HepG2 (cell line): ENCODE data around the gene KRCC1. TPM values are rescaled to one million over a fixed set of nuclear protein-coding genes. Genes with fewer than 3 reads are reported as not detected.

ENCODE experiments used
- AGO1 ChIP-seq: fragments of 200-400 bp; formaldehyde crosslinking; IDR thresholded peaks from 2 replicates; pipeline ENCODE4 v1.6.1; 2017; ENCODE audit warnings: mild to moderate bottlenecking, low read depth, low read length, moderate library complexity; ENCODE audit not compliant: poor library complexity, severe bottlenecking
- ATF7 ChIP-seq, 2 experiments: fragments of 450-650 bp in 1 of 2; sonication (generic) in 1 of 2; formaldehyde crosslinking in 1 of 2; IDR thresholded peaks; 2 replicates each; pipeline versions ENCODE4 v1.4.0 to v1.6.1; 2016 to 2020; ENCODE audit warnings: antibody characterized with exemption in 1 of 2, mild to moderate bottlenecking in 1 of 2, missing genetic modification reagents in 1 of 2
- CCAR2 ChIP-seq: fragments of 200-400 bp; formaldehyde crosslinking; optimal IDR thresholded peaks from 2 replicates; pipeline ENCODE3; 2018; ENCODE audit warnings: low read depth, mild to moderate bottlenecking, low read length, moderate library complexity
- CENPT ChIP-seq: sonication (generic); formaldehyde crosslinking; IDR thresholded peaks from 2 replicates; pipeline ENCODE4 v1.8.0; 2022; ENCODE audit warnings: low read depth, mild to moderate bottlenecking, moderate library complexity, missing genetic modification reagents
- CREBL2 ChIP-seq: sonication (generic); formaldehyde crosslinking; IDR thresholded peaks from 2 replicates; pipeline ENCODE4 v1.8.1; 2023; ENCODE audit warnings: missing genetic modification reagents, mild to moderate bottlenecking, borderline replicate concordance
- EHMT2 ChIP-seq: fragments of 200-600 bp; sonication (generic); IDR thresholded peaks from 2 replicates; pipeline ENCODE4 v1.7.0; 2017; ENCODE audit warnings: antibody characterized with exemption, low read depth, low read length, borderline replicate concordance
- GPBP1L1 ChIP-seq: sonication (generic); formaldehyde crosslinking; IDR thresholded peaks from 2 replicates; pipeline ENCODE4 v1.5.0; 2020; ENCODE audit warnings: mild to moderate bottlenecking, missing genetic modification reagents
- HNRNPL ChIP-seq: fragments of 200-400 bp; formaldehyde crosslinking; IDR thresholded peaks from 2 replicates; pipeline ENCODE4 v1.6.1; 2017; ENCODE audit warnings: mild to moderate bottlenecking, low read depth, low read length
- JDP2 ChIP-seq: sonication (generic); formaldehyde crosslinking; IDR thresholded peaks from 2 replicates; pipeline ENCODE4 v1.8.1; 2022; ENCODE audit warnings: missing genetic modification reagents, borderline replicate concordance
- JUNB ChIP-seq: sonication (generic); formaldehyde crosslinking; IDR thresholded peaks from 2 replicates; pipeline ENCODE4 v1.8.0; 2022; ENCODE audit warnings: missing genetic modification reagents, mild to moderate bottlenecking, borderline replicate concordance
- MAFK ChIP-seq, 2 experiments: IDR thresholded peaks in 1 of 2; conservative IDR thresholded peaks in 1 of 2; 2 replicates each; pipeline ENCODE4 v1.6.1; 2011; ENCODE audit warnings: improper control_type of control experiment in 2 of 2, low read length in 2 of 2
- PHF8 ChIP-seq: sonication (generic); formaldehyde crosslinking; IDR thresholded peaks from 2 replicates; pipeline ENCODE4 v1.5.0; 2020; ENCODE audit warnings: missing genetic modification reagents
- PRMT3 ChIP-seq: sonication (generic); formaldehyde crosslinking; IDR thresholded peaks from 2 replicates; pipeline ENCODE4 v1.8.1; 2022; ENCODE audit warnings: low read depth, mild to moderate bottlenecking, moderate library complexity, missing genetic modification reagents, borderline replicate concordance
- RAD21 ChIP-seq: fragments of 450-650 bp; formaldehyde crosslinking; IDR thresholded peaks from 2 replicates; pipeline ENCODE4 v1.5.0; 2020; ENCODE audit warnings: mild to moderate bottlenecking
- STAG1 ChIP-seq: sonication (generic); formaldehyde crosslinking; IDR thresholded peaks from 2 replicates; pipeline ENCODE4 v1.4.0; 2020; ENCODE audit warnings: missing genetic modification reagents
- THAP11 ChIP-seq: IDR thresholded peaks from 2 replicates; pipeline ENCODE4 v1.6.1; 2016; ENCODE audit warnings: missing biosample characterization, missing genetic modification reagents
- YY1 ChIP-seq: IDR thresholded peaks from 2 replicates; pipeline ENCODE4 v1.6.1; 2011; ENCODE audit warnings: low read length, low read depth, moderate library complexity, mild to moderate bottlenecking; ENCODE audit not compliant: insufficient read depth, insufficient replicate concordance
- ZBTB42 ChIP-seq: sonication (generic); formaldehyde crosslinking; IDR thresholded peaks from 2 replicates; pipeline ENCODE4 v1.5.0; 2020; ENCODE audit warnings: mild to moderate bottlenecking, missing genetic modification reagents
- ZC3H13 ChIP-seq: sonication (generic); formaldehyde crosslinking; IDR thresholded peaks from 2 replicates; pipeline ENCODE4 v1.8.1; 2023; ENCODE audit warnings: mild to moderate bottlenecking, missing genetic modification reagents, moderate library complexity
- ZEB1 ChIP-seq: IDR thresholded peaks from 2 replicates; pipeline ENCODE4 v1.6.1; 2012; ENCODE audit warnings: mild to moderate bottlenecking, low read depth, inconsistent platforms; ENCODE audit not compliant: insufficient replicate concordance
- ZFP36L2 ChIP-seq: sonication (generic); formaldehyde crosslinking; IDR thresholded peaks from 2 replicates; pipeline ENCODE4 v1.4.0; 2020; ENCODE audit warnings: missing genetic modification reagents
- ZNF256 ChIP-seq: sonication (generic); formaldehyde crosslinking; conservative IDR thresholded peaks from 2 replicates; pipeline ENCODE4 v1.4.0; 2020; ENCODE audit warnings: missing genetic modification reagents
- ZNF382 ChIP-seq: sonication (generic); formaldehyde crosslinking; IDR thresholded peaks from 2 replicates; pipeline ENCODE4 v1.5.0; 2020; ENCODE audit warnings: missing genetic modification reagents, mild to moderate bottlenecking, borderline replicate concordance
- ZNF530 ChIP-seq: sonication (generic); formaldehyde crosslinking; IDR thresholded peaks from 2 replicates; pipeline ENCODE4 v1.5.0; 2020; ENCODE audit warnings: low read depth, mild to moderate bottlenecking, missing genetic modification reagents
- ZNF552 ChIP-seq: sonication (generic); formaldehyde crosslinking; IDR thresholded peaks from 2 replicates; pipeline ENCODE4 v1.9.0; 2022; ENCODE audit warnings: missing genetic modification reagents, mild to moderate bottlenecking, borderline replicate concordance
- ZNF639 ChIP-seq: conservative IDR thresholded peaks from 2 replicates; pipeline ENCODE4 v1.6.1; 2018; ENCODE audit warnings: missing genetic modification reagents
- ZNF879 ChIP-seq: sonication (generic); formaldehyde crosslinking; IDR thresholded peaks from 2 replicates; pipeline ENCODE4 v1.8.1; 2023; ENCODE audit warnings: missing genetic modification reagents
- ZSCAN20 ChIP-seq: sonication (generic); formaldehyde crosslinking; IDR thresholded peaks from 2 replicates; pipeline ENCODE4 v1.4.0; 2020; ENCODE audit warnings: missing genetic modification reagents, mild to moderate bottlenecking, borderline replicate concordance
- polyA plus RNA-seq, 8 experiments: library from polyadenylated mRNA; depleted of rRNA in 3 of 8; stranded (reverse) in 7 of 8; unstranded in 1 of 8; fragments of >200 nt; fragmentation: Illumina TruSeq in 4 of 8; extraction: Trizol in 4 of 8; gene quantifications; 2 replicates each; pipeline versions ENCODE4 v1.2.1 to v1.2.3, GENCODE V29; 2011 to 2016; ENCODE audit warnings: low read depth in 4 of 8, missing spikeins in 1 of 8, mixed read lengths in 1 of 8; ENCODE audit not compliant: insufficient read depth in 1 of 8
- total RNA-seq, 5 experiments: library from RNA; depleted of rRNA; stranded (reverse); fragments of >200 nt; fragmentation: Illumina TruSeq; extraction: Trizol; gene quantifications; 2 replicates each; pipeline ENCODE4 v1.2.3, GENCODE V29; 2016; ENCODE audit warnings: low read depth in 1 of 5

The KRCC1 gene
- total and polyA plus RNA-seq, 2 of the 13 experiments (the other 11 are each of a cell fraction or from before 2014, with no cell fraction given), result 6.5 to 7.7 TPM

GRCh38 chr2:88059979-88060906, 4.7 kb upstream of the KRCC1 start (continued):
- no peak for TF ChIP-seq MAFK (conservative IDR thresholded peaks at IDR 0.05 in 1 of 2, IDR thresholded peaks at IDR 0.05 in 1 of 2; ENCODE audit: low read length in 2 of 2)
- no peak for TF ChIP-seq JDP2
- TF ChIP-seq EHMT2, result no peak
- peak; percentile 49; the same call in 1 of the 2 replicates for TF ChIP-seq ZBTB42 (CRISPR knock-in tag)
- peak; percentile 37; the same call in 1 of the 2 replicates for TF ChIP-seq THAP11 (CRISPR knock-in tag)
- TF ChIP-seq ATF7 (IDR thresholded peaks at IDR 0.05), result no peak
- TF ChIP-seq ATF7 (CRISPR knock-in tag; IDR thresholded peaks at IDR 0.05), result no peak
- no peak for TF ChIP-seq ZNF639 (CRISPR knock-in tag)
- no peak for TF ChIP-seq CREBL2 (CRISPR knock-in tag)
- no peak for TF ChIP-seq AGO1
- no peak for TF ChIP-seq ZNF256
- TF ChIP-seq GPBP1L1 (CRISPR knock-in tag), result no peak
- no peak for TF ChIP-seq YY1
- TF ChIP-seq ZNF530 (CRISPR knock-in tag), result no peak
- peak; percentile 88 for TF ChIP-seq RAD21 (CRISPR knock-in tag)
- no peak for TF ChIP-seq ZNF879 (CRISPR knock-in tag)
- no peak for TF ChIP-seq ZNF552 (CRISPR knock-in tag)
- TF ChIP-seq JUNB (CRISPR knock-in tag), result no peak; the same call in 1 of the 2 replicates
- TF ChIP-seq PRMT3, result no peak
- TF ChIP-seq CCAR2, result no peak
- TF ChIP-seq PHF8 (CRISPR knock-in tag), result no peak
- peak; percentile 95 for TF ChIP-seq STAG1 (CRISPR knock-in tag)
- no peak for TF ChIP-seq ZEB1
- TF ChIP-seq ZC3H13 (CRISPR knock-in tag), result no peak
- TF ChIP-seq ZSCAN20 (CRISPR knock-in tag), result no peak
- no peak for TF ChIP-seq CENPT
- TF ChIP-seq ZNF382, result no peak
- TF ChIP-seq HNRNPL, result no peak
- TF ChIP-seq ZFP36L2 (CRISPR knock-in tag), result no peak
